ENCODE results near the gene MAPK8. TPM values are rescaled to one million over a fixed set of nuclear protein-coding genes. Genes with fewer than 3 reads are reported as not detected.

MAPK8 gene
- polyA plus RNA-seq, 1 of the 3 experiments (the other 2 are of a cell fraction) = 26.4 TPM

DNA sequence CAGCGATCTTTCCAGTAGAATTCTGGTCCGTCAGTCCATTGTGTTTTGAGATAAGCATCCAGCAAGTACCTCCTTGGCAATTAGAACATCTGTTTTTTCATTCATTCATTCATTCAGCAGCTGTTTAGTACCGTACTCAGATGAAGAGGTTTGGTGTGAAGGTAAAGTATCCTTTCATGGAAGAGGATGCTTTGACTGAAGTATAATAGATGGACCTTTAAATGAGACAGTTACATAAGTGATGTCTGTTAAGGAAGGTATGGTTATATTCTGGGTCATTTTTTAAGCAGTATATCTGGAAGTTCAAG is 1.2 kb downstream of the MAPK8 start (continued):
- TF ChIP-seq RXRA (IDR thresholded peaks at IDR 0.05; ENCODE audit: borderline replicate concordance, low read depth) (no peak), TCF12 (IDR thresholded peaks at IDR 0.05) (no peak)

DNA sequence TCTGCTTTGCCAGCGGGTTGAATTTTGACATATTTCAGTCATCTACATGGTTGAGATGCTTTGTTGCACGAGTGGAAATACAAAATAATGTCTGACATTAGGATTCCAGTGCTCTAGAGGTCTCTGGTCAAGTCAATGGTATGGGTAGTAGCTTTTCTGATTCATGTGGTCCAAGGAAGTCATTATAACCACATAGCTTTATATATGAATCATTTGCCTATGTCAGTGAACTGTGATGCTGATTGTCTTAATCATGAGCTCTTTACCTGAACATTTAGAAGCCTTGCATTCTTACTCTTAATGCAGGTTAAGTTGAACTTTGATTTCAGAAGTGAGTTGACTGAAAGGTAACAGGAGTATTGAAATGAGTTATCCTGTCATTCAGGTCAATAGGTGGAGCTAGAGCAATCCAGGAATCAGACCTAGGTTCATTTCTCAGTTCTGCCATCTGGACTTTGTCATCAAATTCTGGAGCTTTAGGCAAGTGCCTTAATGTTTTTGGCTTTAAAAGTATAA is 3.3 kb downstream of the MAPK8 start:
- no peaks in the 10 kb centered on the region for H3K27me3 ChIP-seq (ENCODE audit: insufficient read depth)
- H3K4me2 ChIP-seq = peak overlapping the region; percentile 83; the same call in 1 of the 2 replicates
- H2AFZ ChIP-seq (ENCODE audit: low read depth) = no peak overlapping the region
- H3F3A ChIP-seq (replicated peaks; ENCODE audit: insufficient read depth) = peaks cover 24% of the 10 kb centered on the region
- ChIA-PET POLR2A (no interaction called here), CTCF (interaction anchor here (0.6 to 2.0 kb wide), 21 partner anchors 9 to 348 kb away, joined by 3 to 10 read pairs (median 4); no protein-coding TSS in a partner anchor)
- H4K20me1 ChIP-seq (ENCODE audit: insufficient read depth) = peaks cover 72% of the 10 kb centered on the region
- 0 out of 4 replicates have a peak overlapping the region, but pooled peaks of 1 of the 2 experiments have one; percentile 11 for H3K4me3 ChIP-seq (ENCODE audit: low read depth in 2 of 2, low read length in 1 of 2)
- H3K27ac ChIP-seq (ENCODE audit: low read depth in 2 of 2, low read length in 1 of 2) = peak overlapping the region in 1 of 2 experiments; percentile 48; a peak in 2 of 4 replicates
- peaks cover 8 to 18% of the 10 kb centered on the region in 2 experiments; a peak in 3 of 4 replicates for H3K4me1 ChIP-seq (ENCODE audit: control insufficient read depth in 1 of 2, insufficient read depth in 2 of 2, low read depth in 1 of 2, low read length in 1 of 2)
- H3K36me3 ChIP-seq (replicated peaks in 1 of 2; ENCODE audit: control insufficient read depth in 1 of 2, insufficient read depth in 2 of 2, low read length in 1 of 2) = peaks cover 0 to 7% of the 10 kb centered on the region in 2 experiments
- H3K9ac ChIP-seq = no peak overlapping the region
- no peaks in the 10 kb centered on the region for H3K9me2 ChIP-seq
- H3K79me2 ChIP-seq (ENCODE audit: insufficient read depth) = peaks cover 79% of the 10 kb centered on the region
- 18% methylated on average over 2 of the region's 2 CpGs for WGBS (ENCODE audit: low lambda C conversion rate)
- DNase-seq = peak; percentile 25
- no peaks in the 10 kb centered on the region for H3K9me3 ChIP-seq
- TF ChIP-seq RFX5 (IDR thresholded peaks at IDR 0.05; ENCODE audit: low read length) = no peak
- peak in 1 of 2 experiments; percentile 7; a peak in 1 of 4 replicates for TF ChIP-seq EP300 (IDR thresholded peaks at IDR 0.05; ENCODE audit: borderline replicate concordance in 1 of 2, low read depth in 1 of 2, low read length in 1 of 2)
- TF ChIP-seq, protein P1, sequence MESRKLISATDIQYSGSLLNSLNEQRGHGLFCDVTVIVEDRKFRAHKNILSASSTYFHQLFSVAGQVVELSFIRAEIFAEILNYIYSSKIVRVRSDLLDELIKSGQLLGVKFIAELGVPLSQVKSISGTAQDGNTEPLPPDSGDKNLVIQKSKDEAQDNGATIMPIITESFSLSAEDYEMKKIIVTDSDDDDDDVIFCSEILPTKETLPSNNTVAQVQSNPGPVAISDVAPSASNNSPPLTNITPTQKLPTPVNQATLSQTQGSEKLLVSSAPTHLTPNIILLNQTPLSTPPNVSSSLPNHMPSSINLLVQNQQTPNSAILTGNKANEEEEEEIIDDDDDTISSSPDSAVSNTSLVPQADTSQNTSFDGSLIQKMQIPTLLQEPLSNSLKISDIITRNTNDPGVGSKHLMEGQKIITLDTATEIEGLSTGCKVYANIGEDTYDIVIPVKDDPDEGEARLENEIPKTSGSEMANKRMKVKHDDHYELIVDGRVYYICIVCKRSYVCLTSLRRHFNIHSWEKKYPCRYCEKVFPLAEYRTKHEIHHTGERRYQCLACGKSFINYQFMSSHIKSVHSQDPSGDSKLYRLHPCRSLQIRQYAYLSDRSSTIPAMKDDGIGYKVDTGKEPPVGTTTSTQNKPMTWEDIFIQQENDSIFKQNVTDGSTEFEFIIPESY (IDR thresholded peaks at IDR 0.05; ENCODE audit: borderline replicate concordance, low read depth) = no peak
- no peak for TF ChIP-seq FOXJ3 (CRISPR knock-in tag; IDR thresholded peaks at IDR 0.05)
- TF ChIP-seq, protein P2, sequence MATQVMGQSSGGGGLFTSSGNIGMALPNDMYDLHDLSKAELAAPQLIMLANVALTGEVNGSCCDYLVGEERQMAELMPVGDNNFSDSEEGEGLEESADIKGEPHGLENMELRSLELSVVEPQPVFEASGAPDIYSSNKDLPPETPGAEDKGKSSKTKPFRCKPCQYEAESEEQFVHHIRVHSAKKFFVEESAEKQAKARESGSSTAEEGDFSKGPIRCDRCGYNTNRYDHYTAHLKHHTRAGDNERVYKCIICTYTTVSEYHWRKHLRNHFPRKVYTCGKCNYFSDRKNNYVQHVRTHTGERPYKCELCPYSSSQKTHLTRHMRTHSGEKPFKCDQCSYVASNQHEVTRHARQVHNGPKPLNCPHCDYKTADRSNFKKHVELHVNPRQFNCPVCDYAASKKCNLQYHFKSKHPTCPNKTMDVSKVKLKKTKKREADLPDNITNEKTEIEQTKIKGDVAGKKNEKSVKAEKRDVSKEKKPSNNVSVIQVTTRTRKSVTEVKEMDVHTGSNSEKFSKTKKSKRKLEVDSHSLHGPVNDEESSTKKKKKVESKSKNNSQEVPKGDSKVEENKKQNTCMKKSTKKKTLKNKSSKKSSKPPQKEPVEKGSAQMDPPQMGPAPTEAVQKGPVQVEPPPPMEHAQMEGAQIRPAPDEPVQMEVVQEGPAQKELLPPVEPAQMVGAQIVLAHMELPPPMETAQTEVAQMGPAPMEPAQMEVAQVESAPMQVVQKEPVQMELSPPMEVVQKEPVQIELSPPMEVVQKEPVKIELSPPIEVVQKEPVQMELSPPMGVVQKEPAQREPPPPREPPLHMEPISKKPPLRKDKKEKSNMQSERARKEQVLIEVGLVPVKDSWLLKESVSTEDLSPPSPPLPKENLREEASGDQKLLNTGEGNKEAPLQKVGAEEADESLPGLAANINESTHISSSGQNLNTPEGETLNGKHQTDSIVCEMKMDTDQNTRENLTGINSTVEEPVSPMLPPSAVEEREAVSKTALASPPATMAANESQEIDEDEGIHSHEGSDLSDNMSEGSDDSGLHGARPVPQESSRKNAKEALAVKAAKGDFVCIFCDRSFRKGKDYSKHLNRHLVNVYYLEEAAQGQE (IDR thresholded peaks at IDR 0.05; ENCODE audit: low read depth, low read length) = no peak
- no peak for TF ChIP-seq TEAD4 (IDR thresholded peaks at IDR 0.05; ENCODE audit: borderline replicate concordance, insufficient read depth)
- TF ChIP-seq RCOR1 (IDR thresholded peaks at IDR 0.05; ENCODE audit: low read length) = no peak
- TF ChIP-seq RXRA (IDR thresholded peaks at IDR 0.05; ENCODE audit: borderline replicate concordance, low read depth) = no peak
- TF ChIP-seq ELF1 (IDR thresholded peaks at IDR 0.05) = no peak
- TF ChIP-seq, protein P3, sequence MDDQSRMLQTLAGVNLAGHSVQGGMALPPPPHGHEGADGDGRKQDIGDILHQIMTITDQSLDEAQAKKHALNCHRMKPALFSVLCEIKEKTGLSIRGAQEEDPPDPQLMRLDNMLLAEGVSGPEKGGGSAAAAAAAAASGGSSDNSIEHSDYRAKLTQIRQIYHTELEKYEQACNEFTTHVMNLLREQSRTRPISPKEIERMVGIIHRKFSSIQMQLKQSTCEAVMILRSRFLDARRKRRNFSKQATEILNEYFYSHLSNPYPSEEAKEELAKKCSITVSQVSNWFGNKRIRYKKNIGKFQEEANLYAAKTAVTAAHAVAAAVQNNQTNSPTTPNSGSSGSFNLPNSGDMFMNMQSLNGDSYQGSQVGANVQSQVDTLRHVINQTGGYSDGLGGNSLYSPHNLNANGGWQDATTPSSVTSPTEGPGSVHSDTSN (IDR thresholded peaks at IDR 0.05) = peak; percentile 37
- TF ChIP-seq MEF2A (IDR thresholded peaks at IDR 0.05; ENCODE audit: borderline replicate concordance, low read depth) = no peak
- 0 out of 2 replicates have a peak, but pooled peaks have one; percentile 4 for TF ChIP-seq TCF12 (IDR thresholded peaks at IDR 0.05)
- no peak for TF ChIP-seq CHD2 (IDR thresholded peaks at IDR 0.05; ENCODE audit: low read length, partially characterized antibody)
- no peak for TF ChIP-seq MXI1 (IDR thresholded peaks at IDR 0.05; ENCODE audit: low read depth, low read length)
- TF ChIP-seq GATA2 (CRISPR knock-in tag; IDR thresholded peaks at IDR 0.05) = no peak
- peak; percentile 69; the same call in 1 of the 2 replicates for TF ChIP-seq FOSL2 (IDR thresholded peaks at IDR 0.05; ENCODE audit: borderline replicate concordance, low read depth)
- no peak for TF ChIP-seq EZH2phosphoT487 (IDR thresholded peaks at IDR 0.05; ENCODE audit: borderline replicate concordance, low read depth)
- TF ChIP-seq FOXM1 (IDR thresholded peaks at IDR 0.05; ENCODE audit: low read depth) = no peak
- no peak for TF ChIP-seq NFIC (IDR thresholded peaks at IDR 0.05; ENCODE audit: borderline replicate concordance)
- TF ChIP-seq, protein P4, sequence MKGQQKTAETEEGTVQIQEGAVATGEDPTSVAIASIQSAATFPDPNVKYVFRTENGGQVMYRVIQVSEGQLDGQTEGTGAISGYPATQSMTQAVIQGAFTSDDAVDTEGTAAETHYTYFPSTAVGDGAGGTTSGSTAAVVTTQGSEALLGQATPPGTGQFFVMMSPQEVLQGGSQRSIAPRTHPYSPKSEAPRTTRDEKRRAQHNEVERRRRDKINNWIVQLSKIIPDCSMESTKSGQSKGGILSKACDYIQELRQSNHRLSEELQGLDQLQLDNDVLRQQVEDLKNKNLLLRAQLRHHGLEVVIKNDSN (IDR thresholded peaks at IDR 0.05; ENCODE audit: borderline replicate concordance, low read depth) = no peak
- TF ChIP-seq SIN3A (IDR thresholded peaks at IDR 0.05; ENCODE audit: borderline replicate concordance, low read depth, low read length) = no peak
- no peak for TF ChIP-seq GABPA (IDR thresholded peaks at IDR 0.05; ENCODE audit: low read depth)
- TF ChIP-seq YY1 (IDR thresholded peaks at IDR 0.05; ENCODE audit: low read depth) = no peak
- TF ChIP-seq, protein P5, sequence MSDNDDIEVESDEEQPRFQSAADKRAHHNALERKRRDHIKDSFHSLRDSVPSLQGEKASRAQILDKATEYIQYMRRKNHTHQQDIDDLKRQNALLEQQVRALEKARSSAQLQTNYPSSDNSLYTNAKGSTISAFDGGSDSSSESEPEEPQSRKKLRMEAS (IDR thresholded peaks at IDR 0.05; ENCODE audit: low read depth) = peak; percentile 12; the same call in 1 of the 2 replicates
- no peak for TF ChIP-seq SMC3 (IDR thresholded peaks at IDR 0.05; ENCODE audit: low read depth, low read length)
